HG02943 (cell line): Measurements from ENCODE around the gene PSMB3.

Experiments used
- ATAC-seq: cut with Tn5 transposase; IDR thresholded peaks from one replicate; pipeline ENCODE4 v1.9.1; 2021; ENCODE audit warnings: mild to moderate bottlenecking, low read depth, moderate library complexity; ENCODE audit not compliant: unreplicated experiment

The PSMB3 gene

GRCh38 chr17:38732376-38733281 lies 19.9 kb upstream of the PSMB3 start:
- no peak for ATAC-seq

- ATAC-seq = no peak
Measured at GRCh38 chr17:38733282-38733981, 19.1 kb upstream of the PSMB3 start.

- ATAC-seq = no peak
Measured at GRCh38 chr17:38733982-38734973, 18.3 kb upstream of the PSMB3 start.

- ATAC-seq = no peak
Measured at GRCh38 chr17:38735161-38735997, 17.2 kb upstream of the PSMB3 start.

GRCh38 chr17:38738007-38738662 lies 14.4 kb upstream of the PSMB3 start:
- no peak for ATAC-seq

GRCh38 chr17:38738686-38739085 lies 13.9 kb upstream of the PSMB3 start:
- ATAC-seq = no peak

GRCh38 chr17:38739305-38739704 lies 13.2 kb upstream of the PSMB3 start:
- no peak for ATAC-seq

- ATAC-seq = no peak
Measured at GRCh38 chr17:38740044-38740443, 12.5 kb upstream of the PSMB3 start.

GRCh38 chr17:38740806-38741205 lies 11.7 kb upstream of the PSMB3 start:
- ATAC-seq = no peak

GRCh38 chr17:38741461-38741860 lies 11.1 kb upstream of the PSMB3 start:
- no peak for ATAC-seq

- ATAC-seq = no peak
Measured at GRCh38 chr17:38741921-38742410, 10.6 kb upstream of the PSMB3 start.

- no peak for ATAC-seq
Measured at GRCh38 chr17:38742411-38743308, 9.9 kb upstream of the PSMB3 start.

- no peak for ATAC-seq
Measured at GRCh38 chr17:38743556-38744171, 8.9 kb upstream of the PSMB3 start.

GRCh38 chr17:38745545-38745944 lies 7.0 kb upstream of the PSMB3 start:
- ATAC-seq = no peak

GRCh38 chr17:38746004-38746848 lies 6.3 kb upstream of the PSMB3 start:
- no peak for ATAC-seq

- ATAC-seq = no peak
Measured at GRCh38 chr17:38746849-38747462, 5.6 kb upstream of the PSMB3 start.
